ENCODE results near the gene FRMD7. TPM values are rescaled to one million over a fixed set of nuclear protein-coding genes. Genes with fewer than 3 reads are reported as not detected.
A peak's percentile ranks its signal among the peaks of the same experiment; 100 is the strongest.
"Not testable (repeated sequence)": the region's sequence is repeated elsewhere in the genome, so short reads cannot be mapped to it uniquely, and the experiment has no call there.

FRMD7 gene
- total and polyA plus RNA-seq, 2 experiments from 2014 or later = not detected

GRCh38 chrX:132114607-132115006, 13.2 kb downstream of the FRMD7 start:
- no peak for TF ChIP-seq CTCF (IDR thresholded peaks at IDR 0.05; ENCODE audit: low read depth, low read length)
- Histone ChIP-seq H3K27me3 (no peaks in the 10 kb centered on the region), H3K4me3 (no peak overlapping the region), H3K4me1 (ENCODE audit: low read depth) (peaks cover 5% of the 10 kb centered on the region), H3K9me3 (ENCODE audit: low read depth) (no peaks in the 10 kb centered on the region), H3K27ac (no peak overlapping the region), H3K36me3 (no peaks in the 10 kb centered on the region)
- DNase-seq (ENCODE audit: low read depth in 1 of 2, low spot score in 1 of 2) = no peak

DNA sequence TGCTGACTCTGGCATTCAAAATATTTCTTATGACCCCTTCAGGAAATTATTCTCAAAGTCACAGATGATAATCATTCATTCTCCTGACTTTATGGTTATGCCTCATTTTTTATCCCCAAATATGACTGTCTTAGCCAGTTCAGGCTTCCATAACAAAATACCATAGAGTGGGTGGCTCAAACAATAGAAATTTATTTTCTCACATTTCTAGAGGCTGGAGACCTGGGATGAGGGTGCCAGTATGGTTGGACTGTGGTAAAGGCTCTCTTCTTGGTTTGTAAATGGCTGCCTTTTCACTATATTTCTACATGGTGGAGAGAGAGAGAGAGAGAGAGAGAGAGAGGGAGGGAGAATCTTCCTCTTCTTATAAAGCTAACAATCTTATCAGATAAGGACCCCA, 20.5 kb downstream of the FRMD7 start:
- no peaks in the 10 kb centered on the region for H3K9me3 ChIP-seq (ENCODE audit: low read depth)
- DNase-seq (ENCODE audit: low read depth in 1 of 2, low spot score in 1 of 2) = no peak
- H3K27ac ChIP-seq = no peak overlapping the region
- H3K27me3 ChIP-seq = no peaks in the 10 kb centered on the region
- TF ChIP-seq CTCF (IDR thresholded peaks at IDR 0.05; ENCODE audit: low read depth, low read length) = no peak
- H3K4me1 ChIP-seq (ENCODE audit: low read depth) = no peaks in the 10 kb centered on the region
- no peaks in the 10 kb centered on the region for H3K36me3 ChIP-seq
- H3K4me3 ChIP-seq = no peak overlapping the region

GRCh38 chrX:132101799-132102198, 26.0 kb downstream of the FRMD7 start:
- TF ChIP-seq CTCF (IDR thresholded peaks at IDR 0.05; ENCODE audit: low read depth, low read length) = no peak
- Histone ChIP-seq H3K27ac (no peak overlapping the region), H3K27me3 (no peaks in the 10 kb centered on the region), H3K4me3 (no peak overlapping the region), H3K9me3 (ENCODE audit: low read depth) (no peaks in the 10 kb centered on the region), H3K36me3 (no peaks in the 10 kb centered on the region), H3K4me1 (ENCODE audit: low read depth) (no peaks in the 10 kb centered on the region)
- DNase-seq (ENCODE audit: low read depth in 1 of 2, low spot score in 1 of 2) = no peak

- no peaks in the 10 kb centered on the region for H3K36me3 ChIP-seq
- no peaks in the 10 kb centered on the region for H3K27me3 ChIP-seq
- H3K4me3 ChIP-seq = no peak overlapping the region
- no peak for TF ChIP-seq CTCF (IDR thresholded peaks at IDR 0.05; ENCODE audit: low read depth, low read length)
- DNase-seq (ENCODE audit: low read depth in 1 of 2, low spot score in 1 of 2) = no peak
- H3K9me3 ChIP-seq (ENCODE audit: low read depth) = no peaks in the 10 kb centered on the region
- H3K27ac ChIP-seq = no peak overlapping the region
- H3K4me1 ChIP-seq (ENCODE audit: low read depth) = no peaks in the 10 kb centered on the region
Measured at GRCh38 chrX:132101206-132101605, 26.6 kb downstream of the FRMD7 start.

DNA sequence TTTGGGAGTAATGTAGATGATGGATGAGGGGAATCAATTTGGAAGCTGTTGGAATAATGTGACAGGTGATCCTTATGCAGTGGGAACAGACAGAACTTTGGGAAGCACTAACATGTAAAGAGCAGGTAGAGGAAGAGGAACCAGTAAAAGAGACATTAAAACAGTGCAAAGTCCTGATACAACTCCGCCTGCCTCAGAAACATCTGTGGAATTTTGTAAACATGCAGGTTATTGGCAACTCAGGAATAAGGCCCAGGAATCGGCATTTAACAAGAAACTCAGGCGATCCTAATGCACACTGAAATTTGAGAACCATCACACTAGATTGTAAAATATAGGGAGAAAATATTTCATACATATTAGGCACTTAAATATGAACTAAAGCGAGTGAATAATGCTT, 29.1 kb downstream of the FRMD7 start:
- H3K4me3 ChIP-seq; H3K9me3 ChIP-seq (ENCODE audit: low read depth); H3K27me3 ChIP-seq; DNase-seq (ENCODE audit: low read depth in 1 of 2, low spot score in 1 of 2); H3K36me3 ChIP-seq; H3K27ac ChIP-seq; H3K4me1 ChIP-seq (ENCODE audit: low read depth): not testable (repeated sequence)

DNA sequence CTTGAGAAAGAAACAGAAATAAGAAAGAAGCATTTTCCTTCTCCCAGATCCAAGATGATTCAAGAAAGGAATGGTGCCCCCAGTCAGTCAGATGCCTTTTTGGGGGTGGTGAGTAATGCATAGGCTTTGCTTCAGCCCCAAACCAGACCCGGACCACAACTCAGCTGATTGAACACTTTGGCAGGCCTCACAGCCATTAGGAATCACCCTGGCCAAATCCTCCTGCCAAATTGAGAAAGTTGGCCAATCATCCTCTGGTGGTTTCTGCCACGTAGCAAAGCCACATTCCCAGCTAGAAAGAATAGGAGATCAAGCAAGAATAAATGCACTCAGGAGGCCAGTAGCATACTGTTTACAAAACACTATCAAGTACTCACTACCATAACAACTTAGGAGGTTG, 33.7 kb downstream of the FRMD7 start:
- H3K27ac ChIP-seq = no peak overlapping the region
- no peak overlapping the region for H3K4me3 ChIP-seq
- H3K9me3 ChIP-seq (ENCODE audit: low read depth) = no peaks in the 10 kb centered on the region
- no peak for TF ChIP-seq CTCF (IDR thresholded peaks at IDR 0.05; ENCODE audit: low read depth, low read length)
- DNase-seq (ENCODE audit: low read depth in 1 of 2, low spot score in 1 of 2) = peak in 1 of 2 donors; percentile 29
- no peaks in the 10 kb centered on the region for H3K4me1 ChIP-seq (ENCODE audit: low read depth)
- H3K36me3 ChIP-seq = no peaks in the 10 kb centered on the region
- H3K27me3 ChIP-seq = no peaks in the 10 kb centered on the region

Data from cardiac muscle cell (in vitro differentiated cells and primary cell).